Endothelial cell of umbilical vein (primary cell): ENCODE data around the gene ATP2B2. TPM values are rescaled to one million over a fixed set of nuclear protein-coding genes. Genes with fewer than 3 reads are reported as not detected.

Experiments
- BruUV-seq: library from RNA; stranded (reverse); fragments of 400-500 nt; replicated peaks from 2 replicates; lab custom pipeline; 2021; lab: Mats Ljungman, UMichigan
- CTCF ChIA-PET: fragments of 300-600, 350-600 bp; sonication (Branson Sonifier 250); formaldehyde crosslinking; loops from one replicate; lab custom pipeline; 2021; ENCODE audit warnings: antibody characterized with exemption, inconsistent platforms; lab: Charles Lee
- POLR2A ChIA-PET: fragments of 300-600, 350-600 bp; sonication (Branson Sonifier 250); formaldehyde crosslinking; loops from one replicate; lab custom pipeline; 2021; ENCODE audit warnings: antibody characterized with exemption, inconsistent platforms; lab: Charles Lee
- DNase-seq: peaks from one replicate; pipeline ENCODE4 v3.0.0-alpha.2; 2011; ENCODE audit warnings: low read depth, low spot score
- FAIRE-seq: peaks from 2 replicates; lab custom pipeline; 2011; peaks lifted over from hg19 to GRCh38; lab: Jason Lieb, UNC
- H2AFZ ChIP-seq: 2 replicates; pipeline ENCODE4 v1.6.0; 2012; ENCODE audit warnings: low read depth, low read length, control low read depth, inconsistent platforms
- H3K27ac ChIP-seq: 2 replicates; pipeline ENCODE4 v1.5.1; 2011; ENCODE audit warnings: low read depth, mild to moderate bottlenecking, control low read depth, low read length, moderate library complexity; ENCODE audit not compliant: insufficient read depth
- H3K27me3 ChIP-seq, 2 experiments: 2 replicates each; pipeline versions ENCODE4 v1.6.0 to v1.6.1; 2011; ENCODE audit warnings: low read length in 2 of 2, mixed read lengths in 1 of 2; ENCODE audit not compliant: control insufficient read depth in 2 of 2, insufficient read depth in 2 of 2
- H3K36me3 ChIP-seq, 2 experiments: 2 replicates in 1 of 2; 3 replicates in 1 of 2; pipeline ENCODE4 v1.5.1; 2011; ENCODE audit warnings: low read length in 2 of 2, mild to moderate bottlenecking in 1 of 2, moderate library complexity in 1 of 2; ENCODE audit not compliant: control insufficient read depth in 2 of 2, insufficient read depth in 2 of 2; ENCODE audit errors: extremely low read depth in 1 of 2
- H3K4me1 ChIP-seq: 3 replicates; pipeline ENCODE4 v1.5.1; 2011; ENCODE audit warnings: mild to moderate bottlenecking, low read length; ENCODE audit not compliant: control insufficient read depth, insufficient read depth; ENCODE audit errors: extremely low read depth
- H3K4me2 ChIP-seq: 2 replicates; pipeline ENCODE4 v1.6.1; 2011; ENCODE audit warnings: low read length, control low read depth, mixed read lengths; ENCODE audit not compliant: insufficient read depth
- H3K4me3 ChIP-seq, 3 experiments: fragments of 200-600 bp in 1 of 3; sonication (generic), shearing (Covaris generic) in 1 of 3; replicated peaks in 1 of 3; 2 replicates each; pipeline ENCODE4 v1.5.1; 2011 to 2016; ENCODE audit warnings: control low read depth in 3 of 3, low read length in 3 of 3, mild to moderate bottlenecking in 2 of 3, inconsistent platforms in 1 of 3, low read depth in 1 of 3, moderate library complexity in 1 of 3; ENCODE audit not compliant: insufficient read depth in 1 of 3
- H3K79me2 ChIP-seq: 2 replicates; pipeline ENCODE4 v1.6.0; 2012; ENCODE audit warnings: low read length, inconsistent platforms; ENCODE audit not compliant: control insufficient read depth, insufficient read depth
- H3K9ac ChIP-seq: replicated peaks from 2 replicates; pipeline ENCODE3; 2011; ENCODE audit warnings: low read length, control low read depth; ENCODE audit not compliant: insufficient read depth; ENCODE audit errors: extremely low read depth
- H3K9me1 ChIP-seq: replicated peaks from 3 replicates; pipeline ENCODE4 v1.6.0; 2011; ENCODE audit warnings: mild to moderate bottlenecking, low read length; ENCODE audit not compliant: control insufficient read depth, insufficient read depth; ENCODE audit errors: extremely low read depth
- H3K9me3 ChIP-seq: replicated peaks from 2 replicates; pipeline ENCODE4 v1.5.1; 2012; ENCODE audit warnings: low read length, inconsistent platforms; ENCODE audit not compliant: control insufficient read depth, insufficient read depth
- H4K20me1 ChIP-seq: replicated peaks from 2 replicates; pipeline ENCODE3; 2011; ENCODE audit warnings: mild to moderate bottlenecking, low read length; ENCODE audit not compliant: control insufficient read depth, insufficient read depth; ENCODE audit errors: extremely low read depth
- CTCF ChIP-seq, 2 donors: IDR thresholded peaks; 1 replicate in 1 of 2; 2 replicates in 1 of 2; pipeline ENCODE4 v1.5.1; 2011; ENCODE audit warnings: low read length in 2 of 2, mild to moderate bottlenecking in 2 of 2, moderate library complexity in 2 of 2, control low read depth in 1 of 2, inconsistent platforms in 1 of 2, low read depth in 1 of 2; ENCODE audit not compliant: insufficient read depth in 1 of 2; ENCODE audit errors: extremely low read depth in 1 of 2
- EZH2 ChIP-seq: IDR thresholded peaks from 2 replicates; pipeline ENCODE4 v1.6.1; 2012; ENCODE audit warnings: borderline replicate concordance, low read depth, mild to moderate bottlenecking, moderate library complexity, low read length, inconsistent platforms; ENCODE audit not compliant: severe bottlenecking
- FOS ChIP-seq: IDR thresholded peaks from 2 replicates; pipeline ENCODE4 v1.6.1; 2011; ENCODE audit warnings: mild to moderate bottlenecking, low read length, moderate library complexity, borderline replicate concordance; ENCODE audit not compliant: insufficient read depth
- GATA2 ChIP-seq: IDR thresholded peaks from 2 replicates; pipeline ENCODE4 v1.7.0; 2011; ENCODE audit warnings: low read depth, mild to moderate bottlenecking, moderate library complexity, mixed read lengths, low read length; ENCODE audit not compliant: insufficient read length, insufficient read depth
- JUN ChIP-seq: IDR thresholded peaks from 2 replicates; pipeline ENCODE4 v1.6.1; 2011; ENCODE audit warnings: borderline replicate concordance, low read depth; ENCODE audit not compliant: insufficient read length, insufficient read depth
- MYC ChIP-seq: IDR thresholded peaks from one replicate; pipeline ENCODE4 v1.6.1; 2011; ENCODE audit warnings: mild to moderate bottlenecking, low read depth, low read length
- POLR2A ChIP-seq: IDR thresholded peaks from 2 replicates; pipeline ENCODE4 v1.6.1; 2012; ENCODE audit warnings: low read depth, mild to moderate bottlenecking, control low read depth, low read length
- POLR2AphosphoS5 ChIP-seq: IDR thresholded peaks from 2 replicates; pipeline ENCODE4 v1.6.1; 2012; ENCODE audit warnings: low read depth, mild to moderate bottlenecking, control low read depth, low read length, moderate library complexity; ENCODE audit not compliant: insufficient read depth
- dilution Hi-C: fragments of 300-500 bp; cut with MboI; formaldehyde crosslinking; loops from one replicate; pipeline ENCODE4 v1.15.0; 2019; ENCODE audit warnings: low sequenced_read_pairs; ENCODE audit not compliant: extremely low pct_ligation_motif_present
- intact Hi-C: fragments of 100-400 bp; cut with micrococcal nuclease; formaldehyde crosslinking; loops from one replicate; pipeline ENCODE4 v1.10.0; 2022
- polyA plus RNA-seq, 4 experiments: library from polyadenylated mRNA; depleted of rRNA in 3 of 4; stranded (reverse) in 3 of 4; unstranded in 1 of 4; fragments of >200 nt; gene quantifications; 2 replicates each; pipeline versions ENCODE4 v1.2.1 to v1.2.3, GENCODE V29; 2011 to 2012; ENCODE audit warnings: missing spikeins in 1 of 4
- total RNA-seq: library from RNA; stranded (reverse); gene quantifications from 2 replicates; pipeline ENCODE4 v1.2.3, GENCODE V29; 2021
- TF ChIP-seq, protein P1 (sequence below): IDR thresholded peaks from 2 replicates; pipeline ENCODE4 v1.6.1; 2011; ENCODE audit not compliant: insufficient read depth, insufficient read length

ATP2B2 gene
- total and polyA plus RNA-seq, 2 donors (not counting 3 experiments of a cell fraction or from before 2014, with no cell fraction given), result not detected

DNA sequence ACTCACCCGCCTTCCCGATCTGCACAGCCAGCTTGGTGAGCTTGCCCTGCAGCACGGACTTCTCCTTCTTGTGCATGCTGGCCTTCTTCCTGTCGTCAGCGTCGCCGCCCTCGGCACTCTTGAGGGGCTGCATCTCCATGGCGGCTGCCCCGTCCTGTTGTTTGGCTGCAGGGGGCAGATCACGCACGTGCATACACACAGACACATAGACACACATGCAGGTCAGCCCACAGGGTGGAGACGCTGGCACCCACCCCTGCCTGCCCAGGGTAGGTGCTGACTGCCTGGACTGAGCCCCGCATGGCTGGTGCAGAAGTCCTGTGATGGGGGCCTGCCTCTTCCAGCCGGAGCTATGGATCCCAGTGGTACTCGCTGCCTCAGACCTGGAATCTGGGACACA, 127.1 kb downstream of the ATP2B2 start:
- Histone ChIP-seq H3K36me3 (no peaks in the 10 kb centered on the region), H3K9me3 (no peaks in the 10 kb centered on the region), H3K27ac (no peak overlapping the region), H3K9ac (no peak overlapping the region), H3K79me2 (no peaks in the 10 kb centered on the region), H4K20me1 (no peaks in the 10 kb centered on the region), H3K4me1 (no peaks in the 10 kb centered on the region), H3K27me3 (no peaks in the 10 kb centered on the region), H3K4me3 (no peak overlapping the region), H2AFZ (no peak overlapping the region), H3K9me1 (no peaks in the 10 kb centered on the region), H3K4me2 (no peak overlapping the region)
- CTCF ChIA-PET, result no interaction called here
- POLR2A ChIA-PET, result no interaction called here
- FAIRE-seq, result no peak
- no TSS peak for BruUV-seq
- intact Hi-C loops (no loop called here), dilution Hi-C loops (no loop called here)
- DNase-seq, result no peak
- TF ChIP-seq POLR2A (no peak), FOS (no peak), POLR2AphosphoS5 (no peak), MYC (no peak), JUN (no peak), GATA2 (no peak), CTCF (IDR thresholded peaks at IDR 0.05; ENCODE audit: extremely low read depth in 1 of 2, insufficient read depth in 1 of 2, low read depth in 1 of 2, low read length in 2 of 2) (no peak), EZH2 (no peak)
- TF ChIP-seq, protein P1, sequence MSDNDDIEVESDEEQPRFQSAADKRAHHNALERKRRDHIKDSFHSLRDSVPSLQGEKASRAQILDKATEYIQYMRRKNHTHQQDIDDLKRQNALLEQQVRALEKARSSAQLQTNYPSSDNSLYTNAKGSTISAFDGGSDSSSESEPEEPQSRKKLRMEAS, result no peak
